ENCODE data around the gene IGFBP7. TPM values are rescaled to one million over a fixed set of nuclear protein-coding genes. Genes with fewer than 3 reads are reported as not detected.

The IGFBP7 gene
- total and polyA plus RNA-seq, 2 donors (not counting 1 experiment from before 2014, with no cell fraction given) = 54.8 to 793 TPM

- H3K79me2 ChIP-seq (ENCODE audit: control insufficient read depth, insufficient read depth, low read length) = no peaks in the 10 kb centered on the region
These were observed 21.9 kb upstream of the IGFBP7 start for GRCh38 chr4:57131849-57132742.

DNA sequence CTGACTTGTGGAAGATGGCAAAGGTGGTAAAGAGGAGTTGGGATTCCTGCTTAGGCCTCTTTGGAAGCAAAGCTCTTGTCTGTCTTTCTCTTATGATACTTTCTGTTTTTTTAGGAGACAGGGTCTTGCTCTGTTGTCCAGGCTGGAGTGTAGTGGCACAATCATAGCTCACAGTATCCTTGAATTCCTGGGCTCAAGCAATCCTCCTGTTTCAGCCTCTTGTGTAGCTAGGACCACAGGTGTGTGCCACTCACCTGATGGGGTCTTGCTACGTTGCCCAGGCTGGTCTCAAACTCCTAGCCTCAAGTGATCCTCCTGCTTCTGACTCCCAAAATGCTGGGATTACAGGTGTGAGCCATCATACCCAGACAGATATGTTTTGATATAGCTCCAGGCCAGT lies 19.3 kb upstream of the IGFBP7 start:
- TF ChIP-seq, protein P1, sequence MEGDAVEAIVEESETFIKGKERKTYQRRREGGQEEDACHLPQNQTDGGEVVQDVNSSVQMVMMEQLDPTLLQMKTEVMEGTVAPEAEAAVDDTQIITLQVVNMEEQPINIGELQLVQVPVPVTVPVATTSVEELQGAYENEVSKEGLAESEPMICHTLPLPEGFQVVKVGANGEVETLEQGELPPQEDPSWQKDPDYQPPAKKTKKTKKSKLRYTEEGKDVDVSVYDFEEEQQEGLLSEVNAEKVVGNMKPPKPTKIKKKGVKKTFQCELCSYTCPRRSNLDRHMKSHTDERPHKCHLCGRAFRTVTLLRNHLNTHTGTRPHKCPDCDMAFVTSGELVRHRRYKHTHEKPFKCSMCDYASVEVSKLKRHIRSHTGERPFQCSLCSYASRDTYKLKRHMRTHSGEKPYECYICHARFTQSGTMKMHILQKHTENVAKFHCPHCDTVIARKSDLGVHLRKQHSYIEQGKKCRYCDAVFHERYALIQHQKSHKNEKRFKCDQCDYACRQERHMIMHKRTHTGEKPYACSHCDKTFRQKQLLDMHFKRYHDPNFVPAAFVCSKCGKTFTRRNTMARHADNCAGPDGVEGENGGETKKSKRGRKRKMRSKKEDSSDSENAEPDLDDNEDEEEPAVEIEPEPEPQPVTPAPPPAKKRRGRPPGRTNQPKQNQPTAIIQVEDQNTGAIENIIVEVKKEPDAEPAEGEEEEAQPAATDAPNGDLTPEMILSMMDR (conservative IDR thresholded peaks at IDR 0.05 in 1 of 2, IDR thresholded peaks at IDR 0.05 in 1 of 2; ENCODE audit: low read depth in 1 of 2, low read length in 2 of 2) = no peak
- no peak for TF ChIP-seq EZH2 (IDR thresholded peaks at IDR 0.05; ENCODE audit: low read length, missing control alignments)
- H3K4me1 ChIP-seq (ENCODE audit: control insufficient read depth, extremely low read depth, insufficient read depth, low read length) = no peaks in the 10 kb centered on the region
- no peaks in the 10 kb centered on the region for H3K36me3 ChIP-seq (ENCODE audit: control insufficient read depth, insufficient read depth, low read length)
- H3K27me3 ChIP-seq (ENCODE audit: control insufficient read depth, insufficient read depth, low read length) = no peaks in the 10 kb centered on the region
- no peak overlapping the region for H3K9ac ChIP-seq (ENCODE audit: insufficient read depth, low read length)
- no peak overlapping the region for H3K27ac ChIP-seq (ENCODE audit: insufficient read depth, low read length)
- no peaks in the 10 kb centered on the region for H3K9me3 ChIP-seq (ENCODE audit: control insufficient read depth, insufficient read depth, low read depth, low read length)
- no peaks in the 10 kb centered on the region for H3K79me2 ChIP-seq (ENCODE audit: control insufficient read depth, insufficient read depth, low read length)
- H2AFZ ChIP-seq (ENCODE audit: low read length) = no peak overlapping the region
- no peak overlapping the region for H3K4me2 ChIP-seq (ENCODE audit: extremely low read depth, insufficient read depth, low read length)
- H4K20me1 ChIP-seq (ENCODE audit: control insufficient read depth, extremely low read depth, insufficient read depth, low read length) = no peaks in the 10 kb centered on the region
- no peak overlapping the region for H3K4me3 ChIP-seq (replicated peaks in 1 of 4; ENCODE audit: control extremely low read depth in 1 of 4, insufficient read depth in 1 of 4, low read depth in 3 of 4, low read length in 4 of 4)
- no peak for DNase-seq (ENCODE audit: low read depth in 2 of 2)

More at GRCh38 chr4:57131849-57132742, 21.9 kb upstream of the IGFBP7 start:
- no peak for TF ChIP-seq EZH2 (IDR thresholded peaks at IDR 0.05; ENCODE audit: low read length, missing control alignments)
- TF ChIP-seq, protein P1 (conservative IDR thresholded peaks at IDR 0.05 in 1 of 2, IDR thresholded peaks at IDR 0.05 in 1 of 2; ENCODE audit: low read depth in 1 of 2, low read length in 2 of 2) = no peak
- DNase-seq (ENCODE audit: low read depth in 2 of 2) = peak in 1 of 2 donors; percentile 74
- Histone ChIP-seq H3K9me3 (ENCODE audit: control insufficient read depth, insufficient read depth, low read depth, low read length) (no peaks in the 10 kb centered on the region), H3K4me1 (ENCODE audit: control insufficient read depth, extremely low read depth, insufficient read depth, low read length) (no peaks in the 10 kb centered on the region), H4K20me1 (ENCODE audit: control insufficient read depth, extremely low read depth, insufficient read depth, low read length) (no peaks in the 10 kb centered on the region), H3K36me3 (ENCODE audit: control insufficient read depth, insufficient read depth, low read length) (no peaks in the 10 kb centered on the region), H3K4me3 (replicated peaks in 1 of 4; ENCODE audit: control extremely low read depth in 1 of 4, insufficient read depth in 1 of 4, low read depth in 3 of 4, low read length in 4 of 4) (no peak overlapping the region), H3K9ac (ENCODE audit: insufficient read depth, low read length) (no peak overlapping the region), H3K27ac (ENCODE audit: insufficient read depth, low read length) (no peak overlapping the region), H3K27me3 (ENCODE audit: control insufficient read depth, insufficient read depth, low read length) (no peaks in the 10 kb centered on the region), H2AFZ (ENCODE audit: low read length) (no peak overlapping the region), H3K4me2 (ENCODE audit: extremely low read depth, insufficient read depth, low read length) (no peak overlapping the region)

DNA sequence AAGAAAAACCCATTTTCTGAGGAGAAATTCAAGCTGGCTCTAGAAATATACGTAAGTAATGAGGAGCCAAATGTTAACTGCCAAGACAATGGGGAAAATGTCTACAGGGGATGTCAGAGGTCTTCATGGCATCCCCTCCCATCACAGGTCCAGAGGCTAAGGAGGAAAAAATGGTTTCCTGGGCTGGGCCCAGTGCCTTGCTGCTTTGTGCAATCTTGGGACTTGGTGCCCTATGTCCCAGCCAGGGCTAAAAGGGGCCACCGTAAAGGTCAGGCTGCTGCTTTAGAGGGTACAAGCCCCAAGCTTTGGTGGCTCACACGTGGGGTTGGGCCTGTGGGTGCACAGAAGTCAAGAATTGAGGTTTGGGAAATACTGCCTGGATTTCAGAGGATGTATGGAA lies 17.2 kb upstream of the IGFBP7 start:
- Histone ChIP-seq H3K4me2 (ENCODE audit: extremely low read depth, insufficient read depth, low read length) (no peak overlapping the region), H2AFZ (ENCODE audit: low read length) (no peak overlapping the region), H3K27ac (ENCODE audit: insufficient read depth, low read length) (no peak overlapping the region), H3K4me1 (ENCODE audit: control insufficient read depth, extremely low read depth, insufficient read depth, low read length) (no peaks in the 10 kb centered on the region), H3K9ac (ENCODE audit: insufficient read depth, low read length) (no peak overlapping the region), H3K79me2 (ENCODE audit: control insufficient read depth, insufficient read depth, low read length) (no peaks in the 10 kb centered on the region), H4K20me1 (ENCODE audit: control insufficient read depth, extremely low read depth, insufficient read depth, low read length) (no peaks in the 10 kb centered on the region), H3K9me3 (ENCODE audit: control insufficient read depth, insufficient read depth, low read depth, low read length) (no peaks in the 10 kb centered on the region), H3K36me3 (ENCODE audit: control insufficient read depth, insufficient read depth, low read length) (no peaks in the 10 kb centered on the region), H3K4me3 (replicated peaks in 1 of 4; ENCODE audit: control extremely low read depth in 1 of 4, insufficient read depth in 1 of 4, low read depth in 3 of 4, low read length in 4 of 4) (no peak overlapping the region), H3K27me3 (ENCODE audit: control insufficient read depth, insufficient read depth, low read length) (no peaks in the 10 kb centered on the region)
- no peak for DNase-seq (ENCODE audit: low read depth in 2 of 2)
- no peak for TF ChIP-seq EZH2 (IDR thresholded peaks at IDR 0.05; ENCODE audit: low read length, missing control alignments)
- TF ChIP-seq, protein P1 (conservative IDR thresholded peaks at IDR 0.05 in 1 of 2, IDR thresholded peaks at IDR 0.05 in 1 of 2; ENCODE audit: low read depth in 1 of 2, low read length in 2 of 2) = no peak
